ENCODE measurements around the gene CHID1. TPM values are rescaled to one million over a fixed set of nuclear protein-coding genes. Genes with fewer than 3 reads are reported as not detected.

The CHID1 gene
- total RNA-seq, 6 experiments from 2014 or later: 61.1 to 157 (median 78.7) TPM

- no peak overlapping the region for H3K27ac ChIP-seq
- peaks cover 0 to 7% (median 0%) of the 10 kb centered on the region in 4 donors for H3K36me3 ChIP-seq
- WGBS (ENCODE audit: insufficient coverage, low coverage, low lambda C conversion rate, missing lambda C conversion rate): 83% methylated on average over 1 of the region's 16 CpGs
- no peak for TF ChIP-seq CTCF (IDR thresholded peaks at IDR 0.05)
- no peak for TF ChIP-seq POLR2A (IDR thresholded peaks at IDR 0.05)
- ATAC-seq: peak in 1 of 4 donors; percentile 5
- DNase-seq: no peak
- intact Hi-C loops (cut with DNase I): no loop called here
- no peaks in the 10 kb centered on the region for H3K9me3 ChIP-seq
- no peak overlapping the region for H3K4me3 ChIP-seq
- H3K27me3 ChIP-seq: no peaks in the 10 kb centered on the region
- no peaks in the 10 kb centered on the region for H3K4me1 ChIP-seq
Observed at GRCh38 chr11:884578-885070, 26.0 kb downstream of the CHID1 start.

GRCh38 chr11:883527-883926 is 27.1 kb downstream of the CHID1 start:
- ATAC-seq: no peak
- Histone ChIP-seq H3K27ac (no peak overlapping the region), H3K4me3 (no peak overlapping the region), H3K4me1 (no peaks in the 10 kb centered on the region), H3K27me3 (no peaks in the 10 kb centered on the region), H3K9me3 (no peaks in the 10 kb centered on the region), H3K36me3 (peaks cover 0 to 7% (median 0%) of the 10 kb centered on the region in 4 donors)
- TF ChIP-seq POLR2A (IDR thresholded peaks at IDR 0.05): no peak
- intact Hi-C loops (cut with DNase I): no loop called here
- no peak for DNase-seq
- no CpG with 5 or more reads among the region's 10 CpGs for WGBS (ENCODE audit: insufficient coverage, low coverage, low lambda C conversion rate, missing lambda C conversion rate)

- ATAC-seq: no peak
- Histone ChIP-seq H3K36me3 (peaks cover 0 to 7% (median 0%) of the 10 kb centered on the region in 4 donors), H3K9me3 (no peaks in the 10 kb centered on the region), H3K27ac (no peak overlapping the region), H3K4me1 (no peaks in the 10 kb centered on the region), H3K4me3 (no peak overlapping the region), H3K27me3 (no peaks in the 10 kb centered on the region)
- WGBS (ENCODE audit: insufficient coverage, low coverage, low lambda C conversion rate, missing lambda C conversion rate): 91% methylated on average over 6 of the region's 14 CpGs
- no peak for TF ChIP-seq POLR2A (IDR thresholded peaks at IDR 0.05)
- TF ChIP-seq CTCF (IDR thresholded peaks at IDR 0.05): no peak
- intact Hi-C loops (cut with DNase I): no loop called here
- no peak for DNase-seq
Observed at GRCh38 chr11:882596-882995, 28.0 kb downstream of the CHID1 start.

- Histone ChIP-seq H3K4me3 (no peak overlapping the region), H3K27me3 (no peaks in the 10 kb centered on the region), H3K4me1 (no peaks in the 10 kb centered on the region), H3K27ac (no peak overlapping the region), H3K9me3 (no peaks in the 10 kb centered on the region), H3K36me3 (peaks cover 0 to 7% (median 0%) of the 10 kb centered on the region in 4 donors)
- ATAC-seq (no peak), DNase-seq (no peak)
- WGBS (ENCODE audit: insufficient coverage, low coverage, low lambda C conversion rate, missing lambda C conversion rate): 100% methylated on average over 3 of the region's 14 CpGs
- TF ChIP-seq POLR2A (IDR thresholded peaks at IDR 0.05): no peak
- TF ChIP-seq CTCF (IDR thresholded peaks at IDR 0.05): no peak
- intact Hi-C loops (cut with DNase I): no loop called here
Observed at GRCh38 chr11:880447-880846, 30.2 kb downstream of the CHID1 start.

GRCh38 chr11:877565-877964 is 33.0 kb downstream of the CHID1 start:
- peak in 1 of 3 donors; percentile 65 for DNase-seq
- Histone ChIP-seq H3K9me3 (no peaks in the 10 kb centered on the region), H3K4me3 (no peak overlapping the region), H3K27me3 (no peaks in the 10 kb centered on the region), H3K27ac (no peak overlapping the region), H3K4me1 (no peaks in the 10 kb centered on the region), H3K36me3 (peaks cover 0 to 7% (median 0%) of the 10 kb centered on the region in 4 donors)
- TF ChIP-seq POLR2A (IDR thresholded peaks at IDR 0.05): no peak
- TF ChIP-seq CTCF (IDR thresholded peaks at IDR 0.05): no peak
- WGBS (ENCODE audit: insufficient coverage, low coverage, low lambda C conversion rate, missing lambda C conversion rate): 86% methylated on average over 7 of the region's 11 CpGs
- intact Hi-C loops (cut with DNase I): no loop called here
- peak in 1 of 4 donors; percentile 45 for ATAC-seq

All from right lobe of liver (tissue), 6 donors.